H1 (cell line): ENCODE data around the gene EMX1. TPM values are rescaled to one million over a fixed set of nuclear protein-coding genes. Genes with fewer than 3 reads are reported as not detected.

Experiments used
- CTCF ChIA-PET: fragments of 300-600 bp; sonication (Branson Sonifier 250); formaldehyde crosslinking; loops from one replicate; lab custom pipeline; 2021; ENCODE audit not compliant: partially characterized antibody; lab: Charles Lee
- POLR2A ChIA-PET: fragments of 300-600 bp; sonication (Branson Sonifier 250); formaldehyde crosslinking; loops from one replicate; lab custom pipeline; 2021; ENCODE audit warnings: inconsistent platforms; ENCODE audit not compliant: partially characterized antibody; lab: Charles Lee
- DNase-seq, 2 experiments: peaks; one replicate each; pipeline versions ENCODE4 v3.0.0 to v3.0.0-alpha.2; 2010 to 2022; ENCODE audit warnings: low spot score in 2 of 2, low read depth in 1 of 2, mixed read lengths in 1 of 2
- FAIRE-seq: peaks from 2 replicates; lab custom pipeline; 2011; peaks lifted over from hg19 to GRCh38; lab: Jason Lieb, UNC
- H2AFZ ChIP-seq: 2 replicates; pipeline ENCODE4 v1.8.1; 2012; ENCODE audit warnings: low read length, inconsistent platforms
- H2AK5ac ChIP-seq: 2 replicates; pipeline ENCODE4 v1.6.1; 2013; ENCODE audit warnings: low read depth, low read length
- H2BK120ac ChIP-seq: replicated peaks from 2 replicates; pipeline ENCODE3; 2013; ENCODE audit warnings: low read depth, low read length, inconsistent platforms
- H2BK12ac ChIP-seq: 2 replicates; pipeline ENCODE4 v1.6.1; 2013; ENCODE audit warnings: low read depth, low read length
- H2BK15ac ChIP-seq: 2 replicates; pipeline ENCODE4 v1.6.1; 2013; ENCODE audit warnings: low read length
- H2BK20ac ChIP-seq: 2 replicates; pipeline ENCODE4 v1.6.1; 2013; ENCODE audit warnings: low read length
- H2BK5ac ChIP-seq: 2 replicates; pipeline ENCODE4 v1.6.1; 2013; ENCODE audit warnings: low read depth, low read length
- H3K14ac ChIP-seq: 2 replicates; pipeline ENCODE4 v1.6.1; 2013; ENCODE audit warnings: inconsistent platforms; ENCODE audit not compliant: insufficient read length
- H3K18ac ChIP-seq: 2 replicates; pipeline ENCODE4 v1.6.1; 2013; ENCODE audit warnings: low read length; ENCODE audit errors: extremely low read depth
- H3K23ac ChIP-seq: 2 replicates; pipeline ENCODE4 v1.6.1; 2013; ENCODE audit warnings: inconsistent platforms; ENCODE audit not compliant: insufficient read length
- H3K23me2 ChIP-seq: 2 replicates; pipeline ENCODE4 v1.6.1; 2013; ENCODE audit warnings: low read depth, low read length
- H3K27ac ChIP-seq: 2 replicates; pipeline ENCODE4 v1.6.1; 2011; ENCODE audit warnings: low read depth, low read length, inconsistent platforms
- H3K27me3 ChIP-seq, 4 experiments: replicated peaks in 1 of 4; 1 replicate in 1 of 4; 2 replicates in 3 of 4; pipeline versions ENCODE4 v1.6.1 to v1.8.1; 2011 to 2013; ENCODE audit warnings: low read length in 3 of 4, mild to moderate bottlenecking in 3 of 4, inconsistent platforms in 2 of 4, mixed read lengths in 2 of 4, moderate library complexity in 1 of 4; ENCODE audit not compliant: control insufficient read depth in 3 of 4, insufficient read depth in 3 of 4; ENCODE audit errors: extremely low read depth in 1 of 4
- H3K36me3 ChIP-seq, 4 experiments: 2 replicates each; pipeline versions ENCODE4 v1.6.1 to v1.8.1; 2011 to 2013; ENCODE audit warnings: mild to moderate bottlenecking in 4 of 4, low read length in 3 of 4, moderate library complexity in 2 of 4, control low read depth in 1 of 4, inconsistent platforms in 1 of 4; ENCODE audit not compliant: insufficient read depth in 4 of 4, control insufficient read depth in 2 of 4
- H3K4ac ChIP-seq: replicated peaks from 2 replicates; pipeline ENCODE3; 2013; ENCODE audit warnings: low read length, low read depth, mixed read lengths, inconsistent platforms; ENCODE audit not compliant: insufficient read length
- H3K4me1 ChIP-seq, 4 experiments: replicated peaks in 1 of 4; 1 replicate in 1 of 4; 2 replicates in 3 of 4; pipeline versions ENCODE4 v1.6.1 to v1.8.1; 2011 to 2013; ENCODE audit warnings: low read length in 3 of 4, inconsistent platforms in 2 of 4, mixed read lengths in 1 of 4; ENCODE audit not compliant: insufficient read depth in 4 of 4, control insufficient read depth in 3 of 4
- H3K4me2 ChIP-seq, 2 experiments: 2 replicates each; pipeline versions ENCODE4 v1.6.1 to v1.8.1; 2011 to 2013; ENCODE audit warnings: low read depth in 2 of 2, low read length in 2 of 2, control low read depth in 1 of 2, inconsistent platforms in 1 of 2, mild to moderate bottlenecking in 1 of 2; ENCODE audit not compliant: insufficient read depth in 1 of 2
- H3K4me3 ChIP-seq, 4 experiments: fragments of 200-600, 300-600 bp in 1 of 4; sonication (generic), shearing (Covaris generic), sonication (Bioruptor Twin) in 1 of 4; 2 replicates each; pipeline versions ENCODE4 v1.5.1 to v1.8.1; 2011 to 2016; ENCODE audit warnings: low read length in 4 of 4, low read depth in 3 of 4, control low read depth in 2 of 4, inconsistent platforms in 2 of 4, mild to moderate bottlenecking in 2 of 4, mixed read lengths in 1 of 4, moderate library complexity in 1 of 4; ENCODE audit not compliant: insufficient read depth in 2 of 4; ENCODE audit errors: extremely low read depth in 1 of 4
- H3K56ac ChIP-seq: replicated peaks from 2 replicates; pipeline ENCODE3; 2013; ENCODE audit warnings: low read depth, mild to moderate bottlenecking, mixed read lengths, low read length, inconsistent platforms; ENCODE audit not compliant: insufficient read length
- H3K79me1 ChIP-seq: 2 replicates; pipeline ENCODE4 v1.6.1; 2013; ENCODE audit warnings: low read depth, low read length, control low read depth
- H3K79me2 ChIP-seq, 2 experiments: 2 replicates each; pipeline versions ENCODE4 v1.6.1 to v1.8.1; 2012 to 2013; ENCODE audit warnings: low read length in 2 of 2, mild to moderate bottlenecking in 2 of 2, inconsistent platforms in 1 of 2; ENCODE audit not compliant: insufficient read depth in 2 of 2, control insufficient read depth in 1 of 2
- H3K9ac ChIP-seq, 4 experiments: replicated peaks in 1 of 4; 1 replicate in 1 of 4; 2 replicates in 3 of 4; pipeline versions ENCODE4 v1.6.1 to v1.8.1; 2011 to 2013; ENCODE audit warnings: low read depth in 3 of 4, low read length in 3 of 4, control low read depth in 2 of 4, mild to moderate bottlenecking in 2 of 4, moderate library complexity in 2 of 4, inconsistent platforms in 1 of 4; ENCODE audit errors: extremely low read depth in 1 of 4
- H3K9me3 ChIP-seq, 2 experiments: 2 replicates each; pipeline versions ENCODE4 v1.6.1 to v1.8.1; 2012 to 2013; ENCODE audit warnings: mild to moderate bottlenecking in 2 of 2, moderate library complexity in 2 of 2, control low read depth in 1 of 2, inconsistent platforms in 1 of 2, low read depth in 1 of 2, low read length in 1 of 2, mixed read lengths in 1 of 2; ENCODE audit not compliant: insufficient read depth in 2 of 2
- H4K20me1 ChIP-seq, 2 experiments: replicated peaks in 1 of 2; 2 replicates each; pipeline versions ENCODE3 to v1.8.1; 2011 to 2013; ENCODE audit warnings: inconsistent platforms in 2 of 2, low read length in 2 of 2, mild to moderate bottlenecking in 1 of 2; ENCODE audit not compliant: insufficient read depth in 2 of 2, control insufficient read depth in 1 of 2
- H4K5ac ChIP-seq: 2 replicates; pipeline ENCODE4 v1.6.1; 2013; ENCODE audit warnings: low read length, low read depth, mixed read lengths, inconsistent platforms; ENCODE audit not compliant: insufficient read length
- H4K8ac ChIP-seq: 2 replicates; pipeline ENCODE4 v1.8.0; 2013; ENCODE audit warnings: mild to moderate bottlenecking, moderate library complexity, low read length, inconsistent platforms; ENCODE audit not compliant: insufficient read depth; ENCODE audit errors: extremely low read depth
- H4K91ac ChIP-seq: replicated peaks from 2 replicates; pipeline ENCODE3; 2013; ENCODE audit warnings: low read length, mixed read lengths, inconsistent platforms; ENCODE audit not compliant: insufficient read length
- CHD2 ChIP-seq: IDR thresholded peaks from 2 replicates; pipeline ENCODE4 v1.6.1; 2012; ENCODE audit warnings: low read length, improper control_type of control experiment
- CREB1 ChIP-seq: IDR thresholded peaks from 2 replicates; pipeline ENCODE4 v1.6.1; 2012; ENCODE audit warnings: inconsistent platforms
- FOSL1 ChIP-seq: IDR thresholded peaks from 2 replicates; pipeline ENCODE4 v1.6.1; 2011; ENCODE audit warnings: mild to moderate bottlenecking, low read depth, low read length, moderate library complexity; ENCODE audit not compliant: insufficient read depth
- HDAC6 ChIP-seq: IDR thresholded peaks from one replicate; pipeline ENCODE4 v1.7.1; 2012; ENCODE audit warnings: low read depth, mild to moderate bottlenecking, inconsistent platforms, low read length, moderate library complexity
- RAD21 ChIP-seq, 2 experiments: IDR thresholded peaks in 1 of 2; conservative IDR thresholded peaks in 1 of 2; 2 replicates each; pipeline ENCODE4 v1.6.1; 2011; ENCODE audit warnings: low read depth in 2 of 2, low read length in 2 of 2, improper control_type of control experiment in 1 of 2, inconsistent platforms in 1 of 2, mild to moderate bottlenecking in 1 of 2, moderate library complexity in 1 of 2
- RNF2 ChIP-seq: fragments of 200-900, 300-1000 bp; sonication (generic); IDR thresholded peaks from 2 replicates; pipeline ENCODE4 v1.7.1; 2016; ENCODE audit warnings: borderline replicate concordance, low read depth, mild to moderate bottlenecking, antibody characterized with exemption, low read length; ENCODE audit not compliant: poor library complexity, severe bottlenecking; ENCODE audit errors: missing control alignments
- RXRA ChIP-seq: IDR thresholded peaks from 2 replicates; pipeline ENCODE4 v1.6.1; 2011; ENCODE audit warnings: low read depth, mild to moderate bottlenecking, low read length, moderate library complexity; ENCODE audit not compliant: insufficient read depth
- SP4 ChIP-seq: IDR thresholded peaks from 2 replicates; pipeline ENCODE4 v1.6.1; 2012; ENCODE audit warnings: low read length, inconsistent platforms
- SRF ChIP-seq: IDR thresholded peaks from 2 replicates; pipeline ENCODE4 v1.6.1; 2011; ENCODE audit warnings: mild to moderate bottlenecking, low read depth, low read length, moderate library complexity
- TCF12 ChIP-seq: IDR thresholded peaks from 2 replicates; pipeline ENCODE4 v1.6.1; 2011; ENCODE audit warnings: low read depth, mild to moderate bottlenecking, low read length
- YY1 ChIP-seq: IDR thresholded peaks from 2 replicates; pipeline ENCODE4 v1.6.1; 2011; ENCODE audit warnings: low read depth, mild to moderate bottlenecking, low read length
- WGBS, 2 experiments: shearing (Covaris generic) in 1 of 2; methylation state at CpG; one replicate each; pipeline versions ENCODE4 v1.1.6 to v1.1.7; 2013 to 2015; ENCODE audit warnings: low lambda C conversion rate in 2 of 2, mixed read lengths in 2 of 2, inconsistent platforms in 1 of 2, low coverage in 1 of 2, missing lambda C conversion rate in 1 of 2; ENCODE audit not compliant: insufficient replicate concordance in 2 of 2, insufficient coverage in 1 of 2, insufficient read length in 1 of 2; ENCODE audit errors: extremely low coverage in 1 of 2, missing lambda C conversion rate in 1 of 2; 5-methylcytosine and 5-hydroxymethylcytosine counted together
- polyA plus RNA-seq, 7 experiments: library from polyadenylated mRNA; depleted of rRNA in 3 of 7; stranded (reverse) in 5 of 7; unstranded in 2 of 7; fragments of >200 nt in 5 of 7; fragments of 200-250 nt in 2 of 7; gene quantifications; 1 replicate in 5 of 7; 2 replicates in 1 of 7; 4 replicates in 1 of 7; pipeline versions ENCODE4 v1.2.1 to v1.2.3, GENCODE V29; 2011 to 2013; ENCODE audit warnings: missing spikeins in 2 of 7, mixed read lengths in 2 of 7
- total RNA-seq: library from RNA; stranded (reverse); fragmentation: NEBNext Ultra II Directional; extraction: Animal tissue kit (Norgen Biotek cat#: 25700); gene quantifications from 2 replicates; pipeline ENCODE4 v1.2.1, GENCODE V29; 2021
- TF ChIP-seq, protein P1 (sequence below): IDR thresholded peaks from 2 replicates; pipeline ENCODE4 v1.6.1; 2012; ENCODE audit warnings: inconsistent platforms

EMX1 gene
- total and polyA plus RNA-seq, 2 of the 8 experiments (the other 6 are each of a cell fraction or from before 2014, with no cell fraction given): 2.4 to 4.9 TPM

DNA sequence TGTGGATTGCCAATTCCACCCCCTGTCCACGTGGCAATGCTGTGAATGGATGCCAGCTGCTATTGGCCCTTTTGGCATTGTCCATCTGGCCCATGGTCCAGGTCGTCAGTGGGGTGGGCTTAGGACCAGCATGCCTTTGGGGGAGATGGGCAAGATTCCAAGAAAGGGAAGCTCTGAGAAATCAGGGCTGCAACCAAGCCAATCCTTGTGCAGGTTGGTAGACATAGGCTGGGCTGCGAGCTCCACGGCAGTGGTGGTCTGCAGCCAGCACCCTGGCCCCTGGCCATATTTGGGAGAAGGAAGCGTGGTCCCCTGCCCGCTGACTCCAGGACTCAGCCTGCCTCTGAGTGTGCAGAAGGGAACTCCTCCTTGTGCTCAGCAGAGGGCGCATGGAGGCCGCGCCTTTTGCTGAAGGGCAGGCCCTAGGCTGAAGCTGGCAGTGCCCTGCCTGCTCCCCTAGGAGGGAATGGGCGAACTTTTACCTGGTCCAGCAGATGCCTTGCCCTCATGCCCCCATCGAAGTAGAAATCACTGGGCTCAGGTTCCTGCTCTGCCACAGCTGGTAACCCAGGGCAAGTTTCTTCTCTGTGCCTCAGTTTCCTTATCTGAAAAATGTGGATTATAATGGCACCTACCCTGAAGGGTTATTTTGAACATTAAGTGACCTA lies 24.7 kb upstream of the EMX1 start:
- H2BK20ac ChIP-seq: no peak overlapping the region
- no peak overlapping the region for H2AFZ ChIP-seq
- peaks cover 0 to 4% of the 10 kb centered on the region in 2 experiments for H4K20me1 ChIP-seq
- H2BK15ac ChIP-seq: no peak overlapping the region
- WGBS, 2 experiments: 31% methylated on average over 11 of the region's 11 CpGs; no CpG with 5 or more reads in 1 of the 2 experiments
- H3K27me3 ChIP-seq: peaks cover 0 to 46% (median 35%) of the 10 kb centered on the region in 4 experiments; a peak in 6 of 7 replicates
- ChIA-PET POLR2A (interaction anchor here (0.9 to 1.7 kb wide), 3 partner anchors 25 to 179 kb away, joined by 3 to 6 read pairs (median 3); partner anchors contain the start of genes EMX1 and SFXN5), CTCF (interaction anchor here (0.6 to 19.1 kb wide), 42 partner anchors 10 to 843 kb away, joined by 3 to 497 read pairs (median 8); partner anchors contain the start of gene EMX1)
- no peak overlapping the region for H3K14ac ChIP-seq
- DNase-seq (peak in 1 of 2 experiments; percentile 80), FAIRE-seq (no peak)
- H3K4me3 ChIP-seq: no peak overlapping the region
- H3K79me1 ChIP-seq: no peaks in the 10 kb centered on the region
- H3K56ac ChIP-seq: no peak overlapping the region
- no peak overlapping the region for H2BK120ac ChIP-seq
- no peak overlapping the region for H3K23ac ChIP-seq
- H4K91ac ChIP-seq: no peak overlapping the region
- no peak overlapping the region for H4K5ac ChIP-seq
- H2AK5ac ChIP-seq: no peak overlapping the region
- no peak overlapping the region for H3K9ac ChIP-seq
- no peak overlapping the region for H3K18ac ChIP-seq
- no peak overlapping the region for H4K8ac ChIP-seq
- no peak overlapping the region for H2BK5ac ChIP-seq
- no peaks in the 10 kb centered on the region for H3K9me3 ChIP-seq
- no peak overlapping the region for H2BK12ac ChIP-seq
- no peak overlapping the region for H3K4me2 ChIP-seq
- peaks cover under 1% of the 10 kb centered on the region; the same call in 1 of the 2 replicates for H3K23me2 ChIP-seq
- no peak overlapping the region for H3K27ac ChIP-seq
- no peak overlapping the region for H3K4ac ChIP-seq
- H3K79me2 ChIP-seq: no peaks in the 10 kb centered on the region
- H3K4me1 ChIP-seq: peaks cover 5 to 12% (median 8%) of the 10 kb centered on the region in 4 experiments
- H3K36me3 ChIP-seq: no peaks in the 10 kb centered on the region
- TF ChIP-seq RXRA: no peak
- no peak for TF ChIP-seq FOSL1
- no peak for TF ChIP-seq SP4
- TF ChIP-seq CHD2: no peak
- TF ChIP-seq, protein P1, sequence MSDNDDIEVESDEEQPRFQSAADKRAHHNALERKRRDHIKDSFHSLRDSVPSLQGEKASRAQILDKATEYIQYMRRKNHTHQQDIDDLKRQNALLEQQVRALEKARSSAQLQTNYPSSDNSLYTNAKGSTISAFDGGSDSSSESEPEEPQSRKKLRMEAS: peak; percentile 26; the same call in 1 of the 2 replicates
- peak; percentile 54; the same call in 1 of the 2 replicates for TF ChIP-seq YY1
- TF ChIP-seq RAD21 (IDR thresholded peaks at IDR 0.05 in 1 of 2, conservative IDR thresholded peaks at IDR 0.05 in 1 of 2; ENCODE audit: low read depth in 2 of 2, low read length in 2 of 2): peak; percentile 90 to 91
- no peak for TF ChIP-seq TCF12
- no peak for TF ChIP-seq RNF2
- TF ChIP-seq SRF: 0 out of 2 replicates have a peak, but pooled peaks have one; percentile 43
- TF ChIP-seq CREB1: no peak
- no peak for TF ChIP-seq HDAC6
